AG08396 (cell line): Measurements from ENCODE around the gene KRT36.

ENCODE experiments used
- DNase-seq: peaks from one replicate; pipeline ENCODE4 v3.0.0; 2012; ENCODE audit warnings: low spot score, mixed read lengths

Gene KRT36

GRCh38 chr17:41476866-41477815 is 12.6 kb downstream of the KRT36 start:
- no peak for DNase-seq

- no peak for DNase-seq
These were observed 14.3 kb downstream of the KRT36 start for GRCh38 chr17:41475421-41475820.

- DNase-seq = no peak
These were observed 14.8 kb downstream of the KRT36 start for GRCh38 chr17:41474863-41475262.

- DNase-seq = no peak
These were observed 21.4 kb downstream of the KRT36 start for GRCh38 chr17:41468346-41468745.

- no peak for DNase-seq
These were observed 22.1 kb downstream of the KRT36 start for GRCh38 chr17:41467561-41467960.

GRCh38 chr17:41466988-41467387 is 22.7 kb downstream of the KRT36 start, which contains the start of gene KRT32:
TSS of gene KRT32 (minus strand) at chr17:41467386. CDS start at chr17:41467325, 61 bp downstream.
- DNase-seq = no peak

- DNase-seq = peak; percentile 75
These were observed 25.0 kb downstream of the KRT36 start for GRCh38 chr17:41464682-41465081.

- DNase-seq = no peak
These were observed 25.5 kb downstream of the KRT36 start for GRCh38 chr17:41464173-41464572.

GRCh38 chr17:41463746-41464145 is 26.0 kb downstream of the KRT36 start:
- DNase-seq = no peak

GRCh38 chr17:41462705-41463104 is 27.0 kb downstream of the KRT36 start:
- DNase-seq = no peak

GRCh38 chr17:41457676-41458075 is 32.0 kb downstream of the KRT36 start:
- DNase-seq = no peak

- DNase-seq = no peak
These were observed 33.5 kb downstream of the KRT36 start for GRCh38 chr17:41456204-41456603.

GRCh38 chr17:41455236-41455635 is 34.5 kb downstream of the KRT36 start:
- no peak for DNase-seq

- DNase-seq = no peak
These were observed 36.6 kb downstream of the KRT36 start for GRCh38 chr17:41453066-41453465.

GRCh38 chr17:41452281-41452680 is 37.4 kb downstream of the KRT36 start:
- DNase-seq = no peak

- no peak for DNase-seq
These were observed 38.5 kb downstream of the KRT36 start for GRCh38 chr17:41451154-41451728.

- no peak for DNase-seq
These were observed 40.7 kb downstream of the KRT36 start for GRCh38 chr17:41449008-41449407.

GRCh38 chr17:41448506-41448905 is 41.2 kb downstream of the KRT36 start:
- no peak for DNase-seq

GRCh38 chr17:41446806-41447205 is 42.9 kb downstream of the KRT36 start:
- no peak for DNase-seq

- DNase-seq = no peak
These were observed 45.1 kb downstream of the KRT36 start for GRCh38 chr17:41444640-41445039.

- DNase-seq = no peak
These were observed 45.5 kb downstream of the KRT36 start for GRCh38 chr17:41444186-41444585.

- no peak for DNase-seq
These were observed 47.0 kb downstream of the KRT36 start for GRCh38 chr17:41442739-41443138.

GRCh38 chr17:41440531-41441033 is 49.1 kb downstream of the KRT36 start, which contains the start of gene KRT38:
TSS of gene KRT38 (minus strand) at chr17:41440983. CDS start at chr17:41440921, 62 bp downstream.
- DNase-seq = no peak
